H1 (cell line): ENCODE data around the gene GLRB. TPM values are rescaled to one million over a fixed set of nuclear protein-coding genes. Genes with fewer than 3 reads are reported as not detected.

Experiments used
- ATF3 ChIP-seq: IDR thresholded peaks from 2 replicates; pipeline ENCODE4 v1.6.1; 2011; ENCODE audit warnings: low read depth, mild to moderate bottlenecking, low read length; ENCODE audit not compliant: insufficient read depth
- CEBPB ChIP-seq: IDR thresholded peaks from 2 replicates; pipeline ENCODE4 v1.6.1; 2012; ENCODE audit warnings: low read depth, low read length
- EZH2 ChIP-seq: fragments of 200-600 bp; sonication (generic); IDR thresholded peaks from 2 replicates; pipeline ENCODE4 v1.7.1; 2012; ENCODE audit warnings: low read depth, mild to moderate bottlenecking, moderate library complexity, low read length, inconsistent platforms; ENCODE audit not compliant: severe bottlenecking
- SIN3A ChIP-seq, 2 experiments: IDR thresholded peaks in 1 of 2; conservative IDR thresholded peaks in 1 of 2; 2 replicates each; pipeline ENCODE4 v1.6.1; 2011 to 2012; ENCODE audit warnings: low read length in 2 of 2, improper control_type of control experiment in 1 of 2, low read depth in 1 of 2, mild to moderate bottlenecking in 1 of 2
- TBP ChIP-seq: IDR thresholded peaks from 2 replicates; pipeline ENCODE4 v1.6.1; 2011; ENCODE audit warnings: low read depth, low read length, improper control_type of control experiment
- YY1 ChIP-seq: IDR thresholded peaks from 2 replicates; pipeline ENCODE4 v1.6.1; 2011; ENCODE audit warnings: low read depth, mild to moderate bottlenecking, low read length
- ZNF274 ChIP-seq: IDR thresholded peaks from 2 replicates; pipeline ENCODE4 v1.7.0; 2012; ENCODE audit warnings: low read length, borderline replicate concordance; ENCODE audit errors: extremely low read depth
- polyA plus RNA-seq, 7 experiments: library from polyadenylated mRNA; depleted of rRNA in 3 of 7; stranded (reverse) in 5 of 7; unstranded in 2 of 7; fragments of >200 nt in 5 of 7; fragments of 200-250 nt in 2 of 7; gene quantifications; 1 replicate in 5 of 7; 2 replicates in 1 of 7; 4 replicates in 1 of 7; pipeline versions ENCODE4 v1.2.1 to v1.2.3, GENCODE V29; 2011 to 2013; ENCODE audit warnings: missing spikeins in 2 of 7, mixed read lengths in 2 of 7
- total RNA-seq: library from RNA; stranded (reverse); fragmentation: NEBNext Ultra II Directional; extraction: Animal tissue kit (Norgen Biotek cat#: 25700); gene quantifications from 2 replicates; pipeline ENCODE4 v1.2.1, GENCODE V29; 2021

Gene GLRB
- total and polyA plus RNA-seq, 2 of the 8 experiments (the other 6 are each of a cell fraction or from before 2014, with no cell fraction given), result 0.33 to 1.1 TPM

- TF ChIP-seq EZH2, result no peak
- no peak for TF ChIP-seq SIN3A (conservative IDR thresholded peaks at IDR 0.05 in 1 of 2, IDR thresholded peaks at IDR 0.05 in 1 of 2; ENCODE audit: low read depth in 1 of 2, low read length in 2 of 2)
- TF ChIP-seq YY1, result no peak
- no peak for TF ChIP-seq TBP
- TF ChIP-seq CEBPB, result no peak
- TF ChIP-seq ZNF274, result no peak
- no peak for TF ChIP-seq ATF3
Observed at GRCh38 chr4:157170321-157170720, 94.4 kb downstream of the GLRB start (continued).
